ENCODE data around the gene S100A9. TPM values are rescaled to one million over a fixed set of nuclear protein-coding genes. Genes with fewer than 3 reads are reported as not detected.

S100A9 gene
- total RNA-seq, 1 experiment from 2014 or later: 0.33 TPM

- Mint-ChIP-seq H3K4me1 (peaks cover 12% of the 10 kb centered on the region), H3K27ac (no peak overlapping the region), H3K27me3 (ENCODE audit: low read depth) (peaks cover 15% of the 10 kb centered on the region), H3K36me3 (no peaks in the 10 kb centered on the region), H3K4me3 (no peak overlapping the region), H3K9me3 (no peaks in the 10 kb centered on the region)
- CTCF ChIA-PET: interaction anchor here (0.9 to 1.5 kb wide), 2 partner anchors 8 to 150 kb away, joined by 3 to 4 read pairs; no protein-coding TSS in a partner anchor
- POLR2A ChIA-PET: no interaction called here
- no peak for ATAC-seq
- TF ChIP-seq ZNF121 (CRISPR knock-in tag; IDR thresholded peaks at IDR 0.05) (no peak), SMAD3 (CRISPR knock-in tag; IDR thresholded peaks at IDR 0.05; ENCODE audit: borderline replicate concordance) (no peak), EMX1 (CRISPR knock-in tag; IDR thresholded peaks at IDR 0.05) (no peak), ZMAT4 (CRISPR knock-in tag; IDR thresholded peaks at IDR 0.05) (no peak), HMGA2 (CRISPR knock-in tag; IDR thresholded peaks at IDR 0.05) (no peak), ZNF423 (CRISPR knock-in tag; IDR thresholded peaks at IDR 0.05) (no peak), NFYB (CRISPR knock-in tag; conservative IDR thresholded peaks at IDR 0.05; ENCODE audit: low read depth) (no peak), PRRX2 (CRISPR knock-in tag; IDR thresholded peaks at IDR 0.05) (no peak), JUN (CRISPR knock-in tag; IDR thresholded peaks at IDR 0.05) (no peak), CREB1 (CRISPR knock-in tag; IDR thresholded peaks at IDR 0.05) (no peak), FOXJ3 (CRISPR knock-in tag; IDR thresholded peaks at IDR 0.05; ENCODE audit: borderline replicate concordance) (no peak), ZNF512 (CRISPR knock-in tag; IDR thresholded peaks at IDR 0.05; ENCODE audit: borderline replicate concordance) (no peak), ZNF532 (CRISPR knock-in tag; IDR thresholded peaks at IDR 0.05; ENCODE audit: borderline replicate concordance) (no peak), ZNF396 (CRISPR knock-in tag; IDR thresholded peaks at IDR 0.05; ENCODE audit: borderline replicate concordance) (no peak), ZNF425 (CRISPR knock-in tag; conservative IDR thresholded peaks at IDR 0.05) (no peak), RORB (CRISPR knock-in tag; IDR thresholded peaks at IDR 0.05) (no peak), ZNF671 (CRISPR knock-in tag; IDR thresholded peaks at IDR 0.05) (no peak), AFF4 (CRISPR knock-in tag; IDR thresholded peaks at IDR 0.05; ENCODE audit: borderline replicate concordance) (no peak)
- no peak for DNase-seq (ENCODE audit: low spot score)
Measured at GRCh38 chr1:153345187-153346076, 12.2 kb upstream of the S100A9 start.
